Measurements from ENCODE around the gene FAM24A.

FAM24A gene

GRCh38 chr10:122931088-122931906 is 20.9 kb downstream of the FAM24A start:
- no peak for DNase-seq (ENCODE audit: low read depth)

GRCh38 chr10:122939133-122939855 is 28.9 kb downstream of the FAM24A start:
- no peak for DNase-seq (ENCODE audit: low read depth)

- DNase-seq (ENCODE audit: low read depth): no peak
These were observed 29.6 kb downstream of the FAM24A start for GRCh38 chr10:122939856-122940543.

GRCh38 chr10:122949296-122949695 is 38.9 kb downstream of the FAM24A start:
- DNase-seq (ENCODE audit: low read depth): no peak

DNA sequence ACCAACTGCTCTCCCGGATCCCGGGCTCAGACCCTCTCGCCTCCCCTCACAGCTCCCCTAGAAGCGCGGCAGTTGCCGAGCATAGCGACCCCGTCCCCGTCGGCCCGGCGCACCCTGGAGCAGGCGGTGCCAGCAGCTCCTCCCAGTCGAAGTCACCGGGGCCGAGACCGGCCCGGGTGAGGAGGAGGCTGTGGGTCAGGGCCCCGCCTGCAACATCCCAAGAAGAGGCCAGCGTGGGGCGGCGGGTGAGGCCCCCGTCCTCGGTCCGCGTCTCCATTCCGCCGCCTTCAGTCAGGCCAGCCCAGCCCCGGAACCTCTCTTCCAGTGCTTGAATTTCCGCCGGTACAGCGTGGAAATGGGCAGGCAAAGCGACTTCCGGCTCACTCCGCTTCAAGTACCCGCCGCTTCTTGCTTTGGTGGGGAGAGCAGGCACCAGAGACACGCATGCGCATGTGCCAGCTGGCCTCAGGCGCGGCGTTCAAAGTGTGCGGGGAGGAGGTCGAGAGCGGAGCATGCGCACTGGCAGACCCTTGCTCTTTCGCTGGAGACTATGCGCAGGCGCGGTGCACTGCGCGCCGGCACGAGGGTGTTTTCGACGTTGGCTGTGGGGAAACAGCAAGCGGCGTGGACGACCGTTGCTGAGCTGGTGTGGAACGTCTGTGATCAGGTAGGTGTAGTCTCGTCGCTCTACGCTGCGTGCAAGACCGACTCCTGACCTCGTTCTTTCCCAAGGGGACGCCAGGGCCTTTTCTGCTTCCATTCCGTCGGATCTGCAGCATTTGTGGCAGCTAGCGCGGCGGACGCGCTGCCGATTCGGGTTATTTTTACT is 43.7 kb downstream of the FAM24A start, which contains the start of gene C10orf88:
Gene C10orf88, minus strand, starts transcription at position 326 of the 829 bp plus-strand sequence. Its CDS starts 49 bp downstream, at position 277.
- DNase-seq (ENCODE audit: low read depth): peak; percentile 98

DNA sequence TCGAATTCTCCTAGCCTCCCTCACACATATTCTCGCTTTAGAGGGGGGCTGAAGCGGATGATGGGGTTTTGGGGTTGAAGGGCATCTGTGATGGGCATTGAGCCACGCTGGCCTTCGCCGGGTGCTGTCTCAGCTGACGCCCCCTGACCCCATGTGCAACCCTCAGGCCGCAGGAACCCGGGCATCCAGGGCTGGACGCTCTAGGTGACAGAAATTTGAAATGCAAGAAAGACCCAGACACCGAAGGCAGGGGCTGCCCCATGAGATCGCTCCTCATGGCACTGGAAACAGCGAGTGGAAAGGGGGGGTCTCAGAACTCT is 44.3 kb downstream of the FAM24A start:
- no peak for DNase-seq (ENCODE audit: low read depth)

- DNase-seq (ENCODE audit: low read depth): no peak
These were observed 45.5 kb downstream of the FAM24A start for GRCh38 chr10:122955892-122956291.

GRCh38 chr10:122957474-122957873 is 47.1 kb downstream of the FAM24A start:
- DNase-seq (ENCODE audit: low read depth): no peak

GRCh38 chr10:122962405-122962804 is 52.0 kb downstream of the FAM24A start:
- DNase-seq (ENCODE audit: low read depth): no peak

Data from activated T-helper 1 cell treated with Interleukin-2 at 50 U/mL for 16 hours (primary cell).